HUDEP-2 (cell line): ENCODE measurements around the gene MFNG.

ENCODE experiments used
- DNase-seq, 76 experiments: peaks; one replicate each; lab custom pipeline; 2025; ENCODE audit not compliant: unreplicated experiment in 76 of 76; lab: John Stamatoyannopoulos, UW

MFNG gene

DNA sequence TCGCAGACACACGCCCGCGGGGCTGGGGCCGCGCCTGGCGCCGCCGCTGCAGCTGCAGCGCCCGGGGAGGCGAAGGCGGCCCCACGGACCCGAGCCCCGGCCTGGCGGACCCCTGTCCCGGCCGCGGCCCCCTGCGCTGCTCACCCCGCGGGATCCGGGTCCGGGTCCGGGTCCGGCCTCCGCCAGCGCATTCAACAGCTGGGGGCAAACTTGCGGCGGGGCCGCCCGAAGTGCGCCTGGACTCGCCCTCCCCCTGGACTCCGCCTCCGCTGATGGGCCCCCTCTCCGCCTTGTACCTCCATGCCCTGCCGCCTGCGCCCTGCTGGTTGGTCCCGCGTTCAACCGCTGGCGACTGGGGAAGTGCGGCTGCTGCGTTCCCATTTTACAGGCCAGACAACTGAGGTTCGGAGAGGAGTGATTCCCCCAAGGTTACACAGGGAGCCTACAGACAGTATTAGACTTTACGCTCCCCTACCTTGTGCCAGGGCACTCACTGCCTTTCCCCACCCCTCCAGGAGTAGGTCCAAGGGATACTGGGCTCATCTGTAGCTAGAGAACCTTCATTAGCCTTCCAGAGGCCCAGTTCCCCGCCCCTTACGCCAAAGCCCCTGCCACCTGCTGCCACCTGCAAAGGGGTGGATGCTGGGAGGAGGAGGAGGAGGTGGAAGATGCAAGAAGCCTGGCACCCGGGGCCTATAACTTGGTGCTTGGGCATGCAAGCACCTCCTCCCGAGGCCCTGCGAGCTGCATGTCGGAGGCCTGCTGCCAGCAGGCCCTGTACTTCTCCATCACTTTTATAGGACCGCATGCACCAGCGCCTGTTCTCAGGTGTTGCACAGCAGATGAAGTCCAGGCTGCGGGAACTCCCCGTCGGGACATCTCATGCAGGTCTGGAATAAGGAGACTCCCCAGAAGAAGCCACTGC lies 58.2 kb downstream of the MFNG start:
- DNase-seq, result no peak

DNA sequence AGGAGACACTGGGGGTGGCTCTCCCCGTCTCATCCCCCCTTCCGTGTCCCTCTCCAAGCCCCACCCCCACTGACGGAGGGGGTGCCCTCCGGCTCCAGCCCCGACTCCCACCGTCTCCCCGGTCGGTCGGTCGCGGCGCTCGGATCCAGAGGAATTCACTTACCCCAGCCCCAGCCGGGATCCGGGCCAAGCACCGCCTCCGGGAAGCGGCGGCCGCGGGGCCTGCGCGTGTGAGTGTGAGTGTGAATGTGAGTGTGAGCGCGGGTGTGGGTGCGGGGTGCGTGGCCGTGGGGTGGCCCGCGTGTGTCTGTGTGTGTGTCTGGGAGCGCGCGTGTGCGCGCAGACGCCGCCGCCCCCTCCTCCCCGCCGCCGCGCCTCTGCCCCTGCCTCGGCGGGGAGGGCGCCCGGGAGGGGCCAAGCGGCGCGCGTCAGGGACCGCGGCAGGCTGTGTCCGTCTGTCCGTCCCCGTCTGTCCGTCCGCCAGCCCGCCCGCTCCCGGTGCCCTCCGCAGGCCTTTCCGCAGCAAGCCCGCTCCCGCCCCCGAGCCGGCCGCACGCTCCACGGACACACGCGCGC lies 59.0 kb downstream of the MFNG start, which contains the start of gene ELFN2:
TSS of gene ELFN2 (minus strand) at position 345 of the 576 bp plus-strand sequence. CDS start 51,945 bp downstream, outside the sequence.
- no peak for DNase-seq

DNA sequence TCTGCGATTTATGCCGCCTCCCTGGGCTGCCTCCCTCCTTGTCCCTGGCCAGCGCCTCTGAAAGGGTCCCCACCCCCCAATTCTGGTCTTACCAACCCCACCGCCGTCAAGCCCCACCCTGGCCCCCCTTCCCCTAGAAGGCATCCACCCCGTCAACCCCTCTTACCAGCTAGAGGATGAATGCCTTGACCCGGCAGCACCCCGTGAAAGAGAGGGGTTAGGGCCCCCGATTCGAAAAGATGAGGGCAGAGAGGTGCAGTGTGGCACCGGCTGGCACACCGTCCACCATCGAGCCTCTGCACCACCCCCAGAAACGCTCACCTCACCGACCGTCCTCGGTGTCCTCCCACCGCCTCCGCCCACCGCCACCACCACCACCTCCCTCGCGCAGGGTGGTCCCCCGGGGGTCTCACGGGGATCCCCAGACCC lies 59.5 kb downstream of the MFNG start:
- no peak for DNase-seq

DNA sequence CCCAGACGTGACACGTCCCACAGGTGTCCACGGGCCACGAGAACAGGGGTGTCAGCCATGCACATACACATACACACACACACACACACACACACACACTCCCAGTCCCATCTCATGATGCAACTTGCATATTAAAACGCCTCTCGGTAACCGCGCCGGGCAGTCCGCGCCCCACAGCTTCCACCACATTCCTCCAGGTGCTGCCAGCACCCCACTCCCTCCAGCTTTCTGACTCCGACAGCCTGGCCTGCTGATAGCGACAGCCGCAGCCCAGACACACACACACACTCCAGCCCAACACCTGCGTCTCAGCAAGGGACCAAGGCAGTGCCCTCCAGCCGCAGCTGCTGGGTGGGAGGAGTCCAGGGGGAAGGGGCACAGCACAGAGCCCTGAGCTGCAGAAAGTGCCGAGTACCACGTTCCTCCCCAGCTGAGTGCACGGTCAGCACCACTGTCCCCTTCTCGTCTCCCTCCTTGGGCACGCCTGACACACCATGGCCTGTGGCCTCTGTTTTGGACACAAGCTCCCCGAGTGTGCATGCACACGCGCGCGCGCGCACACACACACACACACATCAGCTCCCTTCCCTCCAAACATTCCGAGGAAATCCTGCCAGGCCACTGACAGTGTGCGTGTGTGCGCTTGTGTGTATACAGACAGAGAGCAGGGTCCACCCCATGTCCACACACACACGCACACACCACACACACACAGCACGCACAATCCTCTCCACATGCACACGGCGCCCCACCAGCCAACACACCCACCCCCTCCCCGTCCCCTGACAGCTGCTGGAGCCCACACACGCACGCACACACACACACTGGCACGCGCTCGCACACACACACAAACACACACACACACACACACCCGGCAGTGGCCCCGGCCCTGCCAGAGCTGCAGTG lies 60.1 kb downstream of the MFNG start:
- no peak for DNase-seq

DNA sequence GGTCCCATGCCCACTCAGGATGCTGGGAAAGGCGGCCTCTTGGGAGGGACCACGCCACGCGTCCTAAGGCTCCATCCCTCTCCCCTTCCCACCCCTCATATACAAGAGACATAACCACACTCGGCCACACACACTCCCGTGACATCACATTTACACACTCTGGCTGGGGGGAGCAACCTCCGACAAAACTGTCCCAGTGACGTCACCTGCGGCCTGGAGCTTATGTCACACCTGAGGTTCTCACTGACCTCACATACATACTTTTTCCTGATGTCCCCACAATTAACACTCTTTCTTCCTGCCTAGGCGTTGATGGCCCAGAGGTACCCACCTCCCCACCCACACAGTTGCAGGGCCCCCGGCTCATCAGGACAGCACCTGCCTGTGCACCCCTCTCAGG lies 60.8 kb downstream of the MFNG start:
- no peak for DNase-seq

DNA sequence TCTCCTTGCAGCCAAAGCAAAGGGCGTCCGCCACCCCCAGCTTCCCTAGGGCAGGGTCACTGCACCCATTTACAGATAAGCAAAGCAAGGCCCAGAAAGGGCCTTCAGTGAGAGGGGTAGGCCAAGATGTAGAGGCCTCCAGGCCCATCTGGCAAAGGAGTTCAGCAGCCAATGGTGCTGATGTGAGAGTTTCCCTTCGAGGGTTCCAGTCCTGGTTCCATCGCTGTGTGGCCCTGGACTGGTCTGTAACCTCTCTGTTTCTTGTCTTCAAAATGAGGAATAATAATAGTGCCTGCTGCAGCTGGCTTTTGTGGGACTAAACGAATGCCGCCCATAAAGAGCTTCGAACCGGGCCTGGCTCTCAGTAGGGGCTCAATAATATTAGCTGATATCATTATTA lies 62.9 kb downstream of the MFNG start:
- no peak for DNase-seq

DNA sequence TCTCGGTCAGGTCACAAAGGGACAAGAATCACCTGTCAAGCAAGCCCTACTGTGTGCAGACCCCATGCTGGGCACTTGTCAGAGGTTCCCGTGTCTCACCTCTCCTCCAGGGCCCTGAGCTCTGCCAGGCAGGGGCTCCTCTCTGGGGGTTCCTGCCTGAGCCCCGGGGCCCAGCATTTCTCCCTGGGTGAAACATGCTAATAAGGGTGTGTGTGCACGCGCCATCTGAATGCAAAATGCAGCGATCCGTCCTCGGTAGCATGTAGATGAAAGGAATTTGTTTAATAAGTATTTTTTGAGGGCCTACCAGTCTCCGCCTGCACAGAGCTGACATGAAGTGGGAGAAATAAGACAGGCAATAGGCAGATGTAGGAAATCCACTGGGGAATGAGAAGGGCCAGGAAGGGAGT lies 64.7 kb downstream of the MFNG start:
- no peak for DNase-seq

DNA sequence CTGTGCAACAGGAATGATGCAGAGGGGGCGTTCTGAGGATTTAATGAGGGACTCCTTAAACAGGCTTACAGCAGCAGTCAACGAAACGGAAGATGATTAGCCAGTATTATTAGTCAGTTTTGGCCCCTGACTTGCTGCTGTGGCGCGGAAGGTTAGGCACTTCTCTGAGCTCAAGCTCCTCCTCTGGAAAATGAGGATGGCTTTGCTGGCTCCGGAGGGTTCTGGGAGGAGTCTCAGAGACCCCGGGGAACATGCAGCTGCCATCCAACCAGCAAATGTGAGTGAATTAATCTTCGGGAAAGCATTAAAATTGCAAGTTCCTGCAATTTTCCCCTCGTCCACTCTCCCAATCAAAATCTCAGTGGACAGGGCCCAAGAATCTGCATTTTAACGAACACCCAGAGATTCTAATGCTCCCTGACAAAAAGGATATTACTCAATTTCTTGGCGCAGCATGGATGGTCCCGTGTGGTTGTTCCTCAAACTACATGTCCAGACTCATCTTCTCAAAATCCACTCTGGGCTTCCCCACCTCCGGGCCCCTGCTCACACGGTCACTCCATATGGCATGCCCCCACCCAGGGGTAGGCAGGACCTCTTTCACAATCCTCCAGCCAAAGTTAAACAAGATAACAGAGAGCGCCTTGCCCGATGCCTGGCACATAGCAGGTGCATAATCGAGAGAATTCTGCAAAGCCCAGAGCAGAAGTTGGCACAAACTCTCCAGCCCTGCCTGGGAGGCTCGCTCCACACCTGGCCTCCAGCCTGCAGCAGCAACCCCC lies 65.3 kb downstream of the MFNG start:
- no peak for DNase-seq

DNA sequence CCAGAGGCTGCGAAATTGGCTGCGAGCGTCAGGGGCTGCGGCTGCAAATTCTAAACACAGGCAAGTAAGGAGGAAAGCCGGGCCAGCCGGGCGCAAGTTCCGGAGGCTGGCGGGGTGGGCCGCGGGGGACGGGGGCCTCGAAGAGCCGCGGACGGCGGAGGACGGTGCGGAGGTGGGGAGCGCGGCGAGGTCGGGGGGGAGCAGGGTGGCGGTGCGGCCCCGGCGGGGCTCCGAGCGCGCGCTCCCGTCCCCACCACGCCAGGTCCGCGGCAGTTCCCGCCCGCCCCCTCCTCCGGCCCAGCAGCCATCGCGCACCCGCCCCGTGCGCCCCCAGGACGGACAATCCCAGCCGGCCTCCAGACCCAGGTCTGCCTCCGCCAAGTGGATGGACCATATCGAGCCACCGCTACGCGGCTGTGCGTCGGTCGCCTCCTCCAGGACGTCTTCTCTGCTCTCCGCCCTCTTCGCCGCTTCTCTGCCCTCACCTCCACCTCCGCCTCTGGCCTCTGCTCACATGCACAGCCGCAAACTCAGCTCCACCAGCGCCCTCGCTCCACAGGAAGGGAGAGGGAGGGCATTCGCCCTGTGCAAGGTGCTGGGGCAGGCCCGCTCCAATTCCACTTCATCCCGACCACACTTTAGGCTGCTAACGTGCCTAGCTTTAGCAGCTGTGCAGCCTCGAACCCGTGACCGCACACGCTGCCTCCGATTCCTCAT lies 66.1 kb downstream of the MFNG start:
- DNase-seq, result no peak

DNA sequence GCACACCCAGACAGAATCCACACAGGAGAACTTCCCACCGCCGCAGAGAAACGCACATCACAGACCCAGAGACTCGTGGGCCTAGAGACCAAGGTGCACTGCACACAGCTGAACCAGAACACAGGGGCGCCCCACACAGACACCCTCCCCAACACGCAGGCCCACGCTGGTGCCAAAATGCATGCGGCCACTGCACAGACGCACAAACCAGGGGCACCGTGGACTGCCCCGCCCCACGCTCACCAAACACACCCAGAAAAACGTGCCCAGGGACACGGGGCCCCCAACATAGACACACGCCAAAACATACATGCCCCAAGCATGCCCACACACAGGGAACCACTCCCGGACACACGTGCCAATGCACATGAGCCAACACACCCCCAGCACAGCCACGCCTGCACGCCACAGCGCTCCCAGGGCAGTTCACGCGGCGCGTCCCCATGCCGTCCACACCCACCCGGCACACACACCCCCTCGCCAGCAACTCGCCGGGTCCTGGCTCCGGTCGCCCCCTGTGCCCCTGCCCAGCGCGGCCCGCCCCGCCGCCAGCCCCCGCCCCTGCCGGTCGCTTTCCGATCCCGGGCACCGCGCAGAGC lies 66.7 kb downstream of the MFNG start:
- no peak for DNase-seq
